ENCODE data around the gene PPP1R15B. TPM values are rescaled to one million over a fixed set of nuclear protein-coding genes. Genes with fewer than 3 reads are reported as not detected.

The PPP1R15B gene
- total and polyA plus RNA-seq, 7 experiments from 2014 or later, result 14.1 to 175 (median 72.8) TPM

DNA sequence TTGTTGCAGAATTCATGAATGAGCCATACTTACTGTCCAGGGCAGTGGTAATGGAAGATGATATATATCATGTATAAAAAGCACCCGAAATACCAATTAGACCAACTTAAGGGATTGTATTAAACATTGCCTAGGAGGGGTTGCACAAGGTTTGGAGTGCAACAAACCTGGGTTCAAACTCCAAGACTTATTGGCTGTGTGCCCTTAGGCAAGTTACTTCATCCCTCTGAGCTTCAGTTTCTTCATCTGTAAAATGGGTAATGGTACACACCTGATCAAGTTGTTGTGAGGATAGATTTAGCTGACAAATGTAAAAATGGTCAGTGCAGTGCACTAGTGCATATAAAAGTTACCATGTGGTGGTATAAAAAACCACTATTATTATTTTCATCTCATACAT lies 9.8 kb upstream of the PPP1R15B start:
- Mint-ChIP-seq H3K4me1 (peaks cover 0 to 20% (median 9%) of the 10 kb centered on the region in 7 donors), H3K9me3 (peaks cover 0 to under 1% (median 0%) of the 10 kb centered on the region in 11 donors), H3K27me3 (no peaks in the 10 kb centered on the region), H3K27ac (no peak overlapping the region), H3K36me3 (peaks cover 8 to 23% (median 18%) of the 10 kb centered on the region in 5 donors), H3K4me3 (no peak overlapping the region)
- DNase-seq (no peak), ATAC-seq (no peak)
- H3K27ac ChIP-seq (ENCODE audit: low read depth, low read length), result no peak overlapping the region
- H3K4me3 ChIP-seq (ENCODE audit: low read length), result no peak overlapping the region
- H3K9me3 ChIP-seq (ENCODE audit: control insufficient read depth in 2 of 3, low read length in 3 of 3), result no peaks in the 10 kb centered on the region
- ChIA-PET CTCF (no interaction called here), POLR2A (no interaction called here)
- H3K27me3 ChIP-seq (ENCODE audit: control insufficient read depth in 2 of 2, insufficient read depth in 2 of 2, low read length in 2 of 2), result no peaks in the 10 kb centered on the region
- intact Hi-C loops (cut with micrococcal nuclease), result loop anchor here in 1 of 2 donors (5.0 kb wide), 1 partner anchor 1604 kb away; no protein-coding TSS in a partner anchor
- peaks cover 0 to 35% (median 0%) of the 10 kb centered on the region in 3 experiments for H3K36me3 ChIP-seq (ENCODE audit: control insufficient read depth in 2 of 3, insufficient read depth in 3 of 3, low read length in 3 of 3)
- H3K4me1 ChIP-seq (ENCODE audit: control insufficient read depth in 2 of 2, insufficient read depth in 2 of 2, low read length in 2 of 2), result no peaks in the 10 kb centered on the region

DNA sequence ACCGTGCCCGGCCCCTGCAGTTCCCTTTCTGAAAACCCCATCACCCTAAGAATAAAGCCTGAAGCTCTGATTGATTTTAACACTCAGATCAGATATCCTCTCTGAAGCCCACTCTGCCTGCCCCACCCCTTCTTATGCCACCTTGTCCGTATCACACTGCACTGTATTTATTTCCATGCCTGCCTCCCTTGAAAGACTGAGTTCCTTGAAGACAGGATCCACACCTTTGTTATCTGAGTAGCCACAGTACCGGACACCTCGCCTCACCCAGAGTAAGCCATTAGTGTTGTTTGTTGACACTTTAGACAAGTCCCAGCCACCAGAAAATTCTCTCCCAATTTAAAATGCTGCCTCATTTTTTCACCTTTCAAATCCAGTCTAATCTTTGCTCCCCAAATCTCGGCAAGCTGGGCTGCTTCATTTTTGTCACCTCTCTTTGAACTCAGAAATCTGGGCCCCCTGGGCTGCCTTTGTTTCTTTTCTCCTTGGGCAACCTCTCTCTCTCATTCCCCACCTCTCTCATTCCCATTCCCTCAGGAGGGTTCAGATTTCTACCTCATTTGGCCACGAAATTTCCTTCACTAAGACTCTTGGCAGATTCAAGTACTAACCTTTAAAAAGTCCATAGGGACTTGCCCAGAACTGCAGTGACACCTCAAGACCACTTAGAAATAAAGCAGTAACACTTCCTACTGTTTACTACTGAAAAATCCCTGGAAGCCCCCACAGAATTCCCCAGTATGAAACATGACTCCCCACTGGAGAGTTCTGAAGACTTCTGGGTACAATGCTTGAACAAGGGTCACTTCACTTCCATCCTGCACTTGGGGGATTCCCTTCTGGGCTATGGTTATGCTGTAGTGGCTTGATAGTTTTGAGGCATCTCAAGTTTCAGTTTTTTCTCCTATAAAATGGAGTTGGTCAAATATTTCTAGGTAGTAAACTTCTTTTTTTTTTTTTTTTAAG lies 8.7 kb upstream of the PPP1R15B start:
- H3K4me1 ChIP-seq (ENCODE audit: control insufficient read depth in 2 of 2, insufficient read depth in 2 of 2, low read length in 2 of 2), result no peaks in the 10 kb centered on the region
- CTCF ChIA-PET, result interaction anchor here (0.7 kb wide), 1 partner anchor 42 kb away, joined by 3 read pairs; no protein-coding TSS in a partner anchor
- H3K27me3 ChIP-seq (ENCODE audit: control insufficient read depth in 2 of 2, insufficient read depth in 2 of 2, low read length in 2 of 2), result no peaks in the 10 kb centered on the region
- H3K27me3 Mint-ChIP-seq, result no peaks in the 10 kb centered on the region
- peaks cover 0 to 20% (median 5%) of the 10 kb centered on the region in 7 donors for H3K4me1 Mint-ChIP-seq
- POLR2A ChIA-PET, result interaction anchor here (0.7 kb wide), 1 partner anchor 136 kb away, joined by 3 read pairs; no protein-coding TSS in a partner anchor
- ATAC-seq, result no peak
- H3K9me3 Mint-ChIP-seq, result no peaks in the 10 kb centered on the region
- H3K36me3 ChIP-seq (ENCODE audit: control insufficient read depth in 2 of 3, insufficient read depth in 3 of 3, low read length in 3 of 3), result peaks cover 0 to 24% (median 0%) of the 10 kb centered on the region in 3 experiments
- no peak overlapping the region for H3K4me3 Mint-ChIP-seq
- H3K27ac Mint-ChIP-seq, result peak overlapping the region in 2 of 9 donors; percentile 23 to 26
- H3K4me3 ChIP-seq (ENCODE audit: low read length), result no peak overlapping the region
- intact Hi-C loops (cut with micrococcal nuclease), result loop anchor here in 1 of 2 donors (5.0 kb wide), 1 partner anchor 1603 kb away; no protein-coding TSS in a partner anchor
- DNase-seq, result no peak
- no peak overlapping the region for H3K27ac ChIP-seq (ENCODE audit: low read depth, low read length)
- H3K36me3 Mint-ChIP-seq, result peaks cover 0 to 16% (median 7%) of the 10 kb centered on the region in 5 donors
- no peaks in the 10 kb centered on the region for H3K9me3 ChIP-seq (ENCODE audit: control insufficient read depth in 2 of 3, low read length in 3 of 3)

DNA sequence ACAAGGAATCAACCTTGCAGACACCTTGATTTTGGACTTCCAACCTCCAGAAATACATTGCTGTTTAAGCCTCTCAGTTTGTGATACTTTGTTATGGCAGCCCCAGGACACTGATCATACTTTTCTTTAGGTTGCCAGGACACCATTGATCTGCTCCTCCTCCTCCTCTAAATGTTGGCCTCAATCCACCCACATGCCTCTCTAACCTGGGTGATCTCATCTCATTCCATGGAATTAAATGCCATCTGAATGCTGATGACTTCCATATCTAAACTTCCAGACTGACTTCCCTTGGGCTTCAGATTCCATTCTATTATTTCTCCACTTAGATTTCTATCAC lies 7.4 kb upstream of the PPP1R15B start:
- Mint-ChIP-seq H3K9me3 (no peaks in the 10 kb centered on the region), H3K27me3 (no peaks in the 10 kb centered on the region)
- POLR2A ChIA-PET, result no interaction called here

DNA sequence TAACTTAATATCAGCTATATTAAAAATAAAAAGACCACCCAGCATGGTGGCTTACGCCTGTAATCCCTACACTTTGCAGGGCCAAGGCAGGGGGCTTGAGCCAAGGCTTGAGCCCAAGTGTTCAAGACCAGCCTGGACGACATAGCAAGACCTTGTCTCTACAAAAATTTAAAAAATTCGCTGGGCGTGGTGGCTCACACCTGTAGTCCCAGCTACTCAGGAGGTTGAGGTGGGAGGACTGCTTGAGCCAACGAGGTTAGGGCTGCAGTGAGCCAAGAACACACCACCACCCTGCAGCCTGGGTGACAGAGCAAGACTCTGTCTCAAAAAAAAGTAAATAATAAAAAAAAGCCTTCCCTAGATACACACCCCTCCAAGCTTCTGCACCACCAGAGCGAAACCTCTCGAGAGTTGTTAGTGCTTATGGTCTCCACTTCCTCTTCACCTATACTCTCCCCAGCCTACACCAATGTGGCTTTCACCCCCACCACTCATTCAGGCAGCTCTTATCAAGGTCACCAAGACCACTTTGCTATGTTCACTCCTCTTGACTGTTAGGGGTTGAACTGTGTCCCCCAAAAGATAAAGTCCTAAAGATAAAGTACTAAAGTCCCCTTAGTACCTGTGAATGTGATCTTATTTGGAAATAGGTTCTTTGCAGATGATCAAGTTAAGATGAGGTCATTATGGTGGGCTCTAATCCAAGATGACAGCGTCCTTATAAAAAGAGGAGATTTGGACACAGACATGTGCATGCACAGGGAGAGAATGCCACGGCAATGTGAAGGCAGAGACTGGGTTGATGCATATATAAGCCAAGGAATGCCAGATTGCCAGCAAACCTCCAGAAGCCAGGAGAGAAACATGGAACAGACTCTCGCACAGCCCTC lies 6.8 kb upstream of the PPP1R15B start:
- H3K4me1 Mint-ChIP-seq, result peaks cover 0 to 24% (median 5%) of the 10 kb centered on the region in 7 donors
- DNase-seq (no peak), ATAC-seq (peak; percentile 18)
- H3K9me3 Mint-ChIP-seq, result no peaks in the 10 kb centered on the region
- peak overlapping the region in 2 of 9 donors; percentile 13 to 67 for H3K27ac Mint-ChIP-seq
- no peaks in the 10 kb centered on the region for H3K27me3 Mint-ChIP-seq
- Histone ChIP-seq H3K4me1 (ENCODE audit: control insufficient read depth in 2 of 2, insufficient read depth in 2 of 2, low read length in 2 of 2) (no peaks in the 10 kb centered on the region), H3K9me3 (ENCODE audit: control insufficient read depth in 2 of 3, low read length in 3 of 3) (no peaks in the 10 kb centered on the region), H3K36me3 (ENCODE audit: control insufficient read depth in 2 of 3, insufficient read depth in 3 of 3, low read length in 3 of 3) (peaks cover 0 to 5% (median 0%) of the 10 kb centered on the region in 3 experiments), H3K4me3 (ENCODE audit: low read length) (no peak overlapping the region), H3K27me3 (ENCODE audit: control insufficient read depth in 2 of 2, insufficient read depth in 2 of 2, low read length in 2 of 2) (no peaks in the 10 kb centered on the region), H3K27ac (ENCODE audit: low read depth, low read length) (no peak overlapping the region)
- H3K36me3 Mint-ChIP-seq, result peaks cover 0 to 15% (median 3%) of the 10 kb centered on the region in 5 donors
- ChIA-PET CTCF (interaction anchor here (1.0 kb wide), 1 partner anchor 13 kb away, joined by 5 read pairs; no protein-coding TSS in a partner anchor), POLR2A (interaction anchor here (0.7 to 1.0 kb wide), 2 partner anchors 12 to 627 kb away, joined by 3 read pairs; no protein-coding TSS in a partner anchor)
- H3K4me3 Mint-ChIP-seq, result no peak overlapping the region
- intact Hi-C loops (cut with micrococcal nuclease), result loop anchor here (10.0 kb wide), 2 partner anchors 706 to 866 kb away; partner anchors contain the start of gene RBBP5 (in 1 of the 2)

More for the DNA sequence above, 7.4 kb upstream of the PPP1R15B start:
- Histone ChIP-seq H3K4me3 (ENCODE audit: low read length) (no peak overlapping the region), H3K36me3 (ENCODE audit: control insufficient read depth in 2 of 3, insufficient read depth in 3 of 3, low read length in 3 of 3) (peaks cover 0 to 11% (median 0%) of the 10 kb centered on the region in 3 experiments), H3K27ac (ENCODE audit: low read depth, low read length) (no peak overlapping the region), H3K4me1 (ENCODE audit: control insufficient read depth in 2 of 2, insufficient read depth in 2 of 2, low read length in 2 of 2) (no peaks in the 10 kb centered on the region), H3K9me3 (ENCODE audit: control insufficient read depth in 2 of 3, low read length in 3 of 3) (no peaks in the 10 kb centered on the region), H3K27me3 (ENCODE audit: control insufficient read depth in 2 of 2, insufficient read depth in 2 of 2, low read length in 2 of 2) (no peaks in the 10 kb centered on the region)
- ATAC-seq (no peak), DNase-seq (no peak)
- H3K36me3 Mint-ChIP-seq, result peaks cover 0 to 15% (median 3%) of the 10 kb centered on the region in 5 donors
- CTCF ChIA-PET, result interaction anchor here (1.0 kb wide), 1 partner anchor 12 kb away, joined by 5 read pairs; no protein-coding TSS in a partner anchor
- no peak overlapping the region for H3K4me3 Mint-ChIP-seq
- peak overlapping the region in 2 of 9 donors; percentile 3 to 8 for H3K27ac Mint-ChIP-seq
- peaks cover 0 to 24% (median 5%) of the 10 kb centered on the region in 7 donors for H3K4me1 Mint-ChIP-seq
- intact Hi-C loops (cut with micrococcal nuclease), result loop anchor here (10.0 kb wide), 2 partner anchors 706 to 866 kb away; partner anchors contain the start of gene RBBP5 (in 1 of the 2)

DNA sequence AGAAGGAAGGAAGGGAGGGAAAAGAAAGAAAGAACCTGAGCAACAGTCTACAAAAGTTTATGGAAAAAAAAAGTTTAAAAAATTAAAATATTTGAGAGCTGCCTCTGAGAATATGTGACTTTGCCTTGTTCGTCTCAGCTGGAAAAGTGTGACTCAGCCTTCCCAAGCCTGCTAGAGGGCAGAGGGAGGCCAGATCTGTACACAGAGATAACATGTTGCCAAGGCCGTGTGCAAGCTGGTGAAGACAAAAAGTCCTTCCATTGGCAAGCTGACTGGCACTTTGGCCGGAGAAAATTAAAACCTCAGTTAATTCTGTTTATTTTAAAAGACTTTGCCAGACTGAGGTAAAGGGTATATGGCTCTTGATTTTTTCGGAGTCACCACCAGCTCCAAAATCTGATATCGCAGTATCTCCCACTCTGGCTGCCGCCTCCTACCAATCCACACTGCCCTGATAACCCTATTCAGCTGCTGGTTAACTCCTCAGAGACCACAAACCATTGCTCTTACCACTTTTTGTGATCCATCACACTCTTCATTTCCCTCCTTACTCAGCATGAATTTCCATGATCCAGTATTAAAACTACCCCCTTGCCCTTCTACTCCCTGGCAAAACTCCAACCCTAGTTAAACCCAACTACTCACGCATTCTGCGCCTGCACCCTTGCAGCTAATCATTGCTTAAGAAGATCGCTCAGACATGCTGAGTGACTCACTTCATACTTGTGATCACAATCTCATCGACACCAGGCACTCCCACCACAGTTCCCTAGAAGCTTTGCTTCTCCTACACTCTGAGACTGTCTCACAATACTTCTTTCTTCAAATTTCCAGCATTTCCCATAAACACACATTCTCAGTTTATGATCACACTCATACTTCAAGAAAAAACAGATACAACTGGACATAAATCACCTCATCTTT lies 5.7 kb upstream of the PPP1R15B start:
- Histone ChIP-seq H3K27ac (ENCODE audit: low read depth, low read length) (no peak overlapping the region), H3K4me3 (ENCODE audit: low read length) (no peak overlapping the region), H3K36me3 (ENCODE audit: control insufficient read depth in 2 of 3, insufficient read depth in 3 of 3, low read length in 3 of 3) (peaks cover 0 to 3% (median 0%) of the 10 kb centered on the region in 3 experiments), H3K27me3 (ENCODE audit: control insufficient read depth in 2 of 2, insufficient read depth in 2 of 2, low read length in 2 of 2) (no peaks in the 10 kb centered on the region), H3K4me1 (ENCODE audit: control insufficient read depth in 2 of 2, insufficient read depth in 2 of 2, low read length in 2 of 2) (no peaks in the 10 kb centered on the region), H3K9me3 (ENCODE audit: control insufficient read depth in 2 of 3, low read length in 3 of 3) (no peaks in the 10 kb centered on the region)
- intact Hi-C loops (cut with micrococcal nuclease), result loop anchor here (10.0 kb wide), 2 partner anchors 707 to 867 kb away; partner anchors contain the start of gene RBBP5 (in 1 of the 2)
- DNase-seq (no peak), ATAC-seq (peak; percentile 85)
- Mint-ChIP-seq H3K27ac (peak overlapping the region in 6 of 9 donors; percentile 5 to 67 (median 7)), H3K4me1 (peaks cover 4 to 29% (median 11%) of the 10 kb centered on the region in 7 donors), H3K9me3 (no peaks in the 10 kb centered on the region), H3K36me3 (peaks cover 0 to 15% (median 0%) of the 10 kb centered on the region in 5 donors), H3K27me3 (no peaks in the 10 kb centered on the region), H3K4me3 (peak overlapping the region in 2 of 10 donors; percentile 2 to 29)
- ChIA-PET CTCF (no interaction called here), POLR2A (interaction anchor here (0.6 kb wide), 1 partner anchor 652 kb away, joined by 3 read pairs; the partner anchor contains the start of gene LAX1)

All from naive thymus-derived CD4-positive, alpha-beta T cell (primary cell).